GM19240 (cell line): Measurements from ENCODE around the gene AUTS2.

Experiments used
- DNase-seq: peaks from one replicate; pipeline ENCODE4 v3.0.0; 2011; ENCODE audit warnings: low spot score; ENCODE audit not compliant: insufficient read length

The AUTS2 gene

DNA sequence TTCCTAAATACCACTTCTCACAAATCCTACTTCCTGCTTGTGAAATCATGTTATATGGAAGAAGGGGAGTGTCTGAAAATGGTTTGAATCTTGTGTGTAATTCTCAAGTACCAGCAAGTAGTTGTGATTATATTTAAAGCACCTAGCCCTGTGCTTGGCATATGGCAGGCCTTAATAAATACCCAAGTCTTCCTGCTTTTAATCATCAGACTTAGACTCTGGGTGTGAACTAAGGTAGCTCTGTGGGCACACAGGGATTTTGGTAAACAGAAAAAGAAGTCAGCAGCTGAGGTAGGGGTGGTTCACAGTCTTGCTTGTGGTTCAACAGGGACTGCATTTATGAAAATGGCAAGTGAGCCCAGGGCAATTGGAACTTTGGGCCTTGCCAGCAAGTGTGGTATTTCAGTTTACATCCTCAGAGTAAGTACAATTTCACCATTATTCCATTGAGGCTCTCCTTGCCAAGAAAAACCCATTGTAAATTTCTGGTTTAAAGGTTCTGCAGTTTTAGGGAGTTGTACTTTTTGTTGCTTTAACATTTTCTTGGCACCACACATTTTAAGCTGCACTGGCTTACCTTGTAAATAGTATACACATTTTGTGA, 215.5 kb downstream of the AUTS2 start:
- no peak for DNase-seq

DNA sequence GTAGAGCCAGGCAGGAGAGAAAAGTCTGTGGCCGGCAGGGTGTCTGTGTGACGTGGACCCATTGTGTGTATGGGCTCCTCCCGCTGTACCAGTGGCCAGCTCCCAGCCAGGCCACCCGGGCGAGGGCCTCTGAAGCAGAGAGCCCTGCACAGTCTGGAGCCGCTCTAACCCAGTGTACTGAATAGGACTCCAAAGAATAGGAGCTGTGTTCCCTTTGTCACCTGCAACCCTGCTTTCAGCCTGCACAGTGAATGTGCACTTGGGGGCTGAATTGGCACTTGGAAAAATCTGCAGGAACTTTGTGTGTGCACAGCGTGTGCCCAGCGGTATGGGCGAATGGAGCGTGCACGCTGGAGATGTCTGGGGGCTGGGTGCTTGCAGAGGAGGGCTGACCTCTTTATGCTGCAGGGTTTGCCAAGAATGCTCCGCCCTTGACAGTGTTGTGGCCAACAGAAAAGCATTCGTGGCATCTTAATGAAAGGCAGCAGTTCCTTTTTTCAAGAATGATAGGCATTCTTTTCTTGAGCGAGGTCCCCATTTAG, 216.2 kb downstream of the AUTS2 start:
- DNase-seq = no peak

DNA sequence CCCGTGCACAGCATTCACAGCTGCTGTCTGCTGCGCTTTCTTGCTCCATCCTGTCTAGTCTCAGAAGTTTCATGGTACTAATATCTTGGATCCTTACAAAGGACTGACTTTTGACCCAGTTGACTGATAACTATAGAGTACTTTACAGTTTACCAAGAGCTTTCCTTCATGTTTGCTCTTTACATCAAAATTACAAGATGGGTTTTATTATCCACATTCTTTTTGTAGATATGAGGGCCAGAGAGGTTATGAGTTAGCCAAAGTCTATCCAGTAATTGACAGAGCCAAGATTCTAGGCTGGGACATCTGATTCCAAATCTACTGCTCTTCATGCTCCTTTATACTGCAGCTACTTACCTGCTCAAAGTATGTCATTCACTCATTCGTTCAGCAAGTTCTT, 218.2 kb downstream of the AUTS2 start:
- DNase-seq = no peak

DNA sequence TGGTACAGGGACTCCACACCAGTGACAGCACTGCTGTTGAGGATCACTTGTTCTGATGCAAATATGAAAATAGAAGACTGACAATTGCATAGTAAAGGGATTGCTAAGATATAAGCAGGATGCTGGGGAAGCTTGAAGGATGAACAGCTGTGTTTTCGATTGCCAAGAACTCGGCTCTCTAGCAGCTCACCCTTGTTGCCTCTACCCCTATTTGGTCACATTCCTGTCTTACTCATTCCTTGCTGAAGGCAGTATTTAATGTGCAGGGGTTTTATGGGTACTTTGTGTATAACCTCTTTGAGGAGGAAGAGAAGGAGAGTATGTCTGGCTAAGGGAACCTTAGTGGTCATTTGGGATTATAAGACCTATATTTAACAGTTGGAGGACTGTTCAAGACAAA, 218.8 kb downstream of the AUTS2 start:
- DNase-seq = no peak

DNA sequence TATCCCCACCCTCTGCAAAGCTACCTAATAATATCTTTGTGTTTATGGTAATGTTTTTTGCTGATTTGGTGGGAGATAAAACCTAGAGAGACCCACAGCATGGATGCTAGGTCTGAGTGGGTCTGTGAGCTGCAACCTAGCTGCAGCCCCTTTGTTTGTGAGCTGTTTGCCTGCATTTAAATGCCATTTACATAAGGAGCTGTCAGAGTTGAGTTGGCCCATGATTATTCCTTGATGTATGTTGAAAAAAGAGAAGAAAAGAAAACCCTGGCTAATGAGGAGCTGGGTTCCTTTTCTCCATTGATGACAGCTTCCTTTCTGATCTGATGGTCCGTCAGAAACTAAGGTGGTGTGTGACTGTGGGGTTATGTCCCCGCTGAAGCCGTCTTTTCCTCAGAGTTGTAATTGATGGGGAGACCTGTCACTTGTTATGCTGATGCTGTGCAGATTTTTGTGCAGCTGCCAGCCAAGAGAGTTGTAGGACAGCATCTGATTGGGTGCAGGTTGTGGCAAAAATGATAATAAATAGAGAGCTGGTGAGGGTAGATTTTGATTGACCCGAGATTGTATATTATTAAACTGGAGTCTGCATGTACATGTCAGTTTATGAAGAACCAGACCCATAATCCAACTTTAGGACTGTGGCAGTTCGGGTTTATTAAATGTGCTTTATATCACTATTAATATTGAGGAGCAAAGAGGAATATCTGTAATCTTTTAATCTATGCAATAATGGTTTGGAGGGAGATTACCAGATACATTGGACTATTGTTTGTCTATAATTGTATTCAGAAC, 219.8 kb downstream of the AUTS2 start:
- no peak for DNase-seq

DNA sequence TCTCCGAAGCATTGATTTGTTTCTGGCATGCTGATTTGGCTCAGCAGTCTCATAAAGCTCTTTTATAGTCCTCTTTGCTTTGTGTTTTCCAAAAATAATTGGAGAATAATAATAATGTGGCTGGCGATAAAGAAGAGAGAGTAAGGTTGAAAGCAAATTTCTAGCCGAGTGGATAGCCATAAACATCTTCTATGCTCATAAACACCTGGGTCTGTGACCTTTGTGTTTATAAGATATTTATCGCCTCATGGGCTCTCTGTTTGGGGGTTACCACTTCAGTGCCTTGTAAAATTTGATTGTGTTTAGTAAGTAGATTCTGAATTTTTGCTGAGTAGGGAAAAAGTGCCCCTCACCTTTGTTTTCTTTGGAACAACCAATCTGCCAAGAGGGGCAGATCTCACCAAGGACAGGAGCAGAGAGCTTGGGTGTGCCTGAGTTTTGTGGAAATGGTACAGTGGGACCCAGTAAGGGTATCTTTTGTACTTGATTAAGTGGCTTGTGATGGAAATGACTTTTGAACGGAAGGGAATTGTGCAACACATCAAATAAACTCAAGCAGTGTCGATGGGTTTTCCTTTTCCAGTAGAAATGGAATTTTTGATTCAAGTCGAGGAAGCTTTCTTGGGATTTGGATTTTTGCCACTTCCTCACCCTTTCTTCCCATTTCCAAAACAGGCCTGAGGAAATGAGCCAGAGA, 220.5 kb downstream of the AUTS2 start:
- DNase-seq = no peak

DNA sequence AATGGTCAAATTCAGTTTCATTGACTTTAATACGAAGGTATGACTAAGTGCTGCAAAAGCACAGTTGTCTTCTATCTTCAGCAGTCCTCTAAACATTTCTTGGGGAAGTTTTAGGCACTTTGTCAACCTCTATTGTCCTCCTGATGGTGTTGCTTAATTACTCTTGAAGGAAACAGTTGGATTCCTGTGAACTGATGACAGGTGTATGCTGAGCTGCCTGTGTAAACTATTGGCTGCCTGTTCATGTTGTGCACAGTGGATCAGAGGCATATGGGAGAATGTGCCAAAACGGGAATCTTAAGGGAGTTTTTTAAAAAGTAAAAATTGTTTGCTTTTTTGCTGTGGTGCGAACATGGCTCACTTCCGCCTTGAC, 221.0 kb downstream of the AUTS2 start:
- DNase-seq = no peak

DNA sequence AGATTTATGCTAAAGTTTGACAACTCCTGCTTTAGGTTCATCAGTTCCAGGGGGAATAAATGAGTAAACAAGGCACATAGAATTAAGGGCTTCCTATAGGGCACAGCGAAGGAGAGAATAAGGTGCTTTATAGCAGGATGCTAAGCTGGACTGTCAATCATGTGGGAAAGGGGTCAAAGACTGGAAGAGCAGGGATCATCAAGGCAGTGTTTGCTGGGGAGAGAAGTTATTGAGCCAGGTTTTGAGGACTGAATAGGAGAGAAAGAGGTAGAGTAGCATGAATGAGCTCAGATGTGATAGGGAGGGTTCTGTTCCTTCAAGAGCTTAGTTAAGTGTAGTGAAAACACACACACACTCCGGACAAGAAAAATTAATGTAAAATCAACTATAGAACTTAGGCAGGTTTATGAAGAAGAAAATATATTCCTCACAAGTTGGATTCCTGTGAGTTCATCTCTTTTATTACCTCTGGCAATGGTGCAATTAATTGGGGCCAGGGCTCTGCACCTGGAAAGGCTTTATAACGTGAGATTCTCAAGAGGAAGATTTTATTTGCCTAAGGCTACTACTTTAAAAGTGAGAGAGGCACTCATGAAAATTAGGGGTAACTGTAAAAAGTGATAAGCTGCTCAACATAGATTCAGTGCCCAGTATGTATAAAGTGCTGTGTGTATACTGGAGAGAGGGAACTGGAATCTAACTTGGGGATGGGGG, 222.4 kb downstream of the AUTS2 start:
- no peak for DNase-seq

DNA sequence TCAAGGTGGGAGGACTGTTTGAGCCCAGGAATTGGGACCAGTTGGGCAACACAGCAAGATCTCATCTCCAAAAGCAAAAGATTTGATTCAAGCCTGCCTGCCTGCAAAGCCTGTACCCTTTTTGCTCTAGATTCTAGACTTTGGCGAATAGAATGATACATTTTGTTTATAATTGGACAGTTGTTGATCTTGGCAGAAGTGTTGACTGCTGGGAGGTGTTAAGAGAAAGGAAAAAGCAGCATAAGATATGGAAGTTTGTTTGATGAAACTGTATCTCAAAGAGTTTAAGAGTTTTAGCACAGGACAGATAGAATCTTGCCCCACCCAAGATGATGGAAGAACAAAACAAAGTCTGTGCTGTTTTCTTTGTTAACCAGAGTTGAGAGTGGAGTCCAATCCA, 224.1 kb downstream of the AUTS2 start:
- DNase-seq = no peak

DNA sequence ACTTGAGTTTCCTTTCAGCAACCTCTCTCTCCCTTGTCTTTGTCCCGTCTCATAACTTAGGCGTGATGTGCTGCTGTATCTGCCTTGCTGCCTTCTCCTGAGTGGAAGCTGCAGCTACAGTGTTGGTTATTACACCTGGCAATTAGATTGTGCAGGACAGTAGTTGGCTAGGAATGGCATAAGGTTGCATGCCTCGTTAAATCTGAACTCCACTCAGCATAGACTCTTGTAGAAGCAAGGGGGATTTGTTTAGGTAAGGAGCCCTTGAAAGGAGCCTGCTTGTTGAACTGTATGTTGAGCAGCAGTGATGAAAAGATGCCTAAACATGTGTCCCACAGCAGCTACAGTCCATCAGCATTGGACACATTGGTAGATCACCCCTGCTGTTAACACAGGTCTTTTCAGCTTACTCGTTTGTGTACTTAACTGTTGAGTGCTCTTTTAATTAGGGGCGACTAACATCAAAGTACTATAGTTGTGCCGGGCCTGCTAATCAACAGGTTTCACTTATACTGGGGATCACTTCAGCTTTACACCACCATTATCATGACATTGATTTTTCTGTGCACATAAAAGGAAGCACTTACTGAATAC, 225.0 kb downstream of the AUTS2 start:
- DNase-seq = no peak

DNA sequence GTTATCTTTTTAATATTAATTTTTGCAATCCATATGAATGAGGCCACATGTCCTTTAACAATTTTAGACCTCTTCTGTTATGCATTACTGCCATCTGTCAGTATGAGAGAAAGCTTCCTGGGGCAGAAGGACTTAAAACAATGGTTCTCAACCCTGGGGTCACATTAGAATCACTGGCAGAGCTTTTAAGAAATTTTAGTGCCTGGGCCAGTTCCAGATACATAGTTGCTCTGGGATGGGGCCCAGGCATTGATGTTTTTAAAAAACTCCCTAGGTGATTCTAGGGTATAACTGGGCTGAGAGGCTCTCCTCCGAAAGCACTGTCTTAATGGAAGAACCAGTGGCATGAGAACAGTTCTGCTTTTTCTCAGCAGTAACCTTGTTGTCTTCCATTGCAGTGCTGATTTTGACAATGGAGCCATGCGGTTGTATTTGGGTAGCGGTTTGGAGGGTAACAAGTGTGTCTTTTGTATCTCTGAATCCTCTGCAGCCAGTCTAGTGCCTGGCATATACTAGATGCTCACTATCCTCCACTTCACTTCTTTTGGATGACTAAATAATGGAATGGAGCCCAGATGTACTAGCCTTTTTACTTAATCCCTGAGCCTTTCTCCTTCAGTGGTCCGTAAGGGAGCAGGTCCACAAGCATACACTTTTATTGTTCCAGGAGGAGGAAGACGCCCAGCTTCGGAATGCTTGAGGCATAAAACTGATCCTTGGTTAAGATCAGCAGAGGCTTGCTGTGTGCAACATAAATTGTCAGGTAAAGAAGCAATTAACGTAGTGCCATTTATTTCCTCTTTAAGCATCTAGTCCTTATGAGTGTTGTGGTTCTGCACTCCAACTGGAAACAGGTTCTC, 227.1 kb downstream of the AUTS2 start:
- no peak for DNase-seq

DNA sequence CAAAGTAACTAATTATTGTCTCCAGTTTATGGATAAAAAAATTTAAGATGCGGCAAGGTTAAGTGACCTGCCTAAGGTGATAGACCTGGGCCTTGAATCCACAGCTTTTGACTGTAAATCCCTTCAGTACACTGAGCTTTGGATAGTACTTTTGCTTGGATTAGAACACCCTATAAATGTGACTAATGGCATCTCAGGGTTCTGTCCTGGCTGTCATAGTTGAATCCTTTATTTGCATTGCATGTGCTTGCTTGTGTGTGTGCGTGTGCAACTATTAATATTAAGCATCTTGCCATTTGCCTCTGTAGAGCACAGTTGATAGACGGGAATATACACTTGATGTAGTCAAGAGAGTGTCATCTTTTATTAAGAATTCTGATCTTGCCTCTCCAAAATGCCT, 228.0 kb downstream of the AUTS2 start:
- DNase-seq = no peak

DNA sequence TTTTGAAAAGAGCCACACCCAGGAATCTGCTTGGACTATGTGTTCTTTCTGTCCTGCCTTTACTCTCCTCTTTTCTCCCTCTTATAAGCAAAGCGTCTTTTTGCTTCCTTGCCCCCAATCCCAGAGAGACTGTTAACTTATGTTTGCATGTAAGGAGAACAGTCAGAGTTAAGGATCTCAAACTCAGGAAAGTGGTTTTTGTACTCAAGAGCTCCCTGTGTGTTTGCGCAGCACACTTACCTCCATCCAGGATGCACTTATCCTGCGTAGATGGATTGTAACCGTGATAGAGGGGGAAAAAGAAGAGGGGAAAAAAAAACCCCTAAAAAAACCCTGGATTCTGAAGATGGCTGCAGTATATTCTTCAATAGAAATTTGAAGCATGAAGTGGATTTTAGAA, 228.9 kb downstream of the AUTS2 start:
- no peak for DNase-seq

DNA sequence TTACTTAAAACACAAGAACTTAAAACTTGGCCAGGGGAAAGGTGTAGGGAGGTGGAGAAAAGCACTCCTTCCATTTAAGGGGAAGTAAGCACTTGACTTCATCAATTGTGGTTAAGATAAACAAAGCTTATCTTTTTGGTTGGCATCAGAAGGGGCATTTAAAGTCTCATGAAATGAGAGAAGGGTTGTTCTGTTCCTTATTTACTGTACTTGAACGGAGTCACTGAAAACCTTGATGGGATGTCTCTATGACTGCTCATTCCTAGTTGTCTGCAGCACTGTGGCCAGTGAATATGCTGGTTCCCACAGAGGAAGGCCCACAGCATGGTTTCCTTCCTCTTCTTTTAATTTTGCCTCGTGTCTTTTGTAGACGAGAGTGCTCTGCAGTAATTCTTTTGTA, 229.3 kb downstream of the AUTS2 start:
- no peak for DNase-seq

DNA sequence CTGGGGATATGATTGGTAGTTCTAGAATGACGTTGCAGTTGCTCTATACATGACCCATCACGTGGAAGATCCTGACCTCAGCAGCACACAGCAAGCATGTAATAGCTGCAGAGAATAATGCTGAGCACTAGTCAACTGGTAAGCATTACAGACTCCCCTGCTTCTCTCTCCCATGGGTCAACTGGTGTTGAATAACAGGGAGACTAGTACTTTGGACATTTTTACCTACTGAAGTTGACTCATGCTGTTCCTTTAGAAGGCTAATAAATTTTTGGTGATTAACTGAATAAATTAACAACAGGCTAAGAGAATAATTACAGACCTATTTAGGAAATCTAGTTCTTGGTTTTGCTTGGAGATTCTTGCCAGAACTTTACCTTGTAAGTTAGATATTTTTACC, 234.1 kb downstream of the AUTS2 start:
- DNase-seq = no peak

DNA sequence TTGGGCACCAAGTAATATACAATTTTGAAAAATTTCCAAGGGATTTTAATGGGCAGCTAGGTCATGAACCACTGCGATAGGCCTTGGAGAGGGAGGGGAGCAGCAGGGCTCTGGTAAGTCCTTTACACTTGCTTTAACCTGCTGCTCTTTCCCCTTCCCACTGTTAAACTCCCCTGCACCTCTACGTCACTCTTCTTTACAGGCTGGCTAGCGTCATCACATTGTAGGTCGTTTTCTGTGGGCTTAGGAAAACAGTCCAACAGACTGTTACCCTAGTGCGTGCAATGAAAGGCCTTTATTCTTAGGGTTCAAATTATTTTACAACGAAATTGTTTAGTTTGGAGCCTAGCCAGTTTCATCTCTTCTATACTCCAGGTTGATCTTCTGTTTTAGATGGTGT, 235.7 kb downstream of the AUTS2 start:
- DNase-seq = no peak

DNA sequence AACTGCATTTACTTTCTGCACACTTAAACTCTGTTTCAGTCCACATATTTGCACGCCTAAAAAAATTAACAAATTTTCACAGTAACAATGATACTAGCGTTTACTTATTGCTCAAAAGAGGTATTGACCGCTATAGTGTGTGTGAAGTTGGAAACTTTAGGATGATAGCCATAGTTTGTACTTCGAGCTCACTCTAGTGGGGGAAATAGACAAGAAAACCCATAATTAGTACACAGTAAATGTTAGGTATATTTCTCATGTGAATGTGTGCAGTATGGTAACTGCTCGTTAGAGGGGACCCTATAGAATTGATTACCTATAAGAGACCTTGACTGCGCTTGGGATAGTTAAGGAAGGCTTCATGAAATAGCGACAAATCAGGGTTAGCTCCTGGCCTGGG, 238.4 kb downstream of the AUTS2 start:
- no peak for DNase-seq

DNA sequence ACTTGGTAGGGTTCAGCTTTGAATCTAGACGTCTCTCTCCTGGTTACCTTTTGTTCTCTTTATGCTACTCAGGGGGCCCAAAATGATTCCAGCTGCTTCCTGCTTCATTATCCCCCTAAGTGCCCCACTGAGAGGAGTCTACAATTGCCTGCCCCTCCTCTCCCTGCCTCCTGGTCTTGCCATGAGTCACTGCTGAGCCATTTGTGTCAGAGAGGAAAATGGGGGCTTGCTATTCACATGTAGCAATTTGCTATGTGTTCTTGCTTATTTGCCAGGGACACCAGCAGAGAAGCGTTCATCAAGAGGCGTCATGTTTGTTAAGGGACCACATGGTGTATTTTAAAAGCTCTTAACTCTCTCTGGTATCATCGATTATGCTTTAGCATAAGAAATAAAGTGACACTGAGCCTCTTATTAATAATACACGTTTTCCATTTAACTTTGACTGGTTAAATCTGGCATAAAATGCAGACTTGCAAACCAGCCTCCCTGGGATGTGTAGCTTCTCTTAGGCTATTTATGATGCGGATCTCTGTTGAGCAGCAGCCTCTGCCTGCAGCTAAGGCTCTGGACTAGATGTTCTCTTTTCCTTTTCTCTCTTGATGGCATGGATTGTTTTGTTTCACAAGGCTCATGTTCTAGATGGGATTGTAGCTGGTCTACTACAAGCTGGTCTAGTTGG, 239.3 kb downstream of the AUTS2 start:
- DNase-seq = no peak

DNA sequence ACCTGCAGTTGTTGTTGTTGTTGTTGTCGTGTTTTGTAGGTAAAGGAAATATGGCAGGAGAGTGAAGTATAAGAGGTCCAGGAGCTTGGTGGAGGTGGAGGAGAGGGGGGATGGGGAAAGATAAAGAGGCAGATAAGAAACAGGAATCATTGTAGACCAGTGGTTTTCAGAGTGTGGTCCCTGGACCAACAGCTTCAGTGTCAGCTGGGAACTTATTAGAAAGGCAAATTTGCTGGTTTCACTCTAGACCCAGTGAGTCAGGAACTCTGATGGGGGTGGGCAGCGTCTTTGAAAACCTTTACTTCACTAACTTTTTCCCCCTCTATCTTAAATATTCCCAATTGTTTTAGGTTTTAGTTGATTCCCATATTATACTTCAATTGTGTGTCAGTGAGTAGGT, 241.5 kb downstream of the AUTS2 start:
- no peak for DNase-seq

DNA sequence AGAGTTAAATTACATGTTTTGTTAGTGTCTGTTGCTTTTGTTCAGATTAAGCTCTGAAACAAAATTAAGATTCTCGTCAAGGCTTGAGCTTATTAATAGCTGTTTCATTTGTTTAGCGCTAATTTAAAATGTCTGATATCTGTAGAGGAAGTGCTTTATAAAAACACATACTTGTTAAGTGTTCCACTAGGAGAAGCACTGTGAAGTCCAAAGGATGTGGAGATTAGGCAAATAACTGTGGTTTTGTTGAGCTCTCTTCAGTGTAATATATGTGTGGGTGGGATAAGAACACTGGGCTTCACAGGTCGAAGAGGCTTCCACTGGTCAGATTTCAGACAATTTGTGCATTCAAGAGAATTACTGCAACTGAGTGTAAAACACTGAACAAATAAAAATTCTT, 242.0 kb downstream of the AUTS2 start:
- no peak for DNase-seq
